K562 (cell line): Measurements from ENCODE around the gene VWDE. TPM values are rescaled to one million over a fixed set of nuclear protein-coding genes. Genes with fewer than 3 reads are reported as not detected.
A peak's percentile ranks its signal among the peaks of the same experiment; 100 is the strongest.

Source experiments
- ATF1 ChIP-seq, 2 experiments: fragments of 450-650 bp in 1 of 2; IDR thresholded peaks; 2 replicates each; pipeline ENCODE4 v1.6.1; 2016; ENCODE audit warnings: missing compliant biosample characterization in 1 of 2, missing genetic modification characterization in 1 of 2
- BHLHE40 ChIP-seq: IDR thresholded peaks from 2 replicates; pipeline ENCODE4 v1.6.1; 2011; ENCODE audit warnings: low read length, improper control_type of control experiment
- CBX1 ChIP-seq: sonication (generic); IDR thresholded peaks from 2 replicates; pipeline ENCODE4 v1.6.1; 2016; ENCODE audit warnings: antibody characterized with exemption, low read depth, mild to moderate bottlenecking
- CBX3 ChIP-seq, 2 experiments: IDR thresholded peaks; 1 replicate in 1 of 2; 2 replicates in 1 of 2; pipeline ENCODE4 v1.6.1; 2012; ENCODE audit warnings: inconsistent platforms in 2 of 2, low read length in 2 of 2, borderline replicate concordance in 1 of 2, control low read depth in 1 of 2
- COPS2 ChIP-seq: fragments of 450-650 bp; conservative IDR thresholded peaks from 2 replicates; pipeline ENCODE4 v1.6.1; 2016; ENCODE audit warnings: mild to moderate bottlenecking, moderate library complexity
- E2F4 ChIP-seq: sonication (generic); formaldehyde crosslinking; IDR thresholded peaks from 2 replicates; pipeline ENCODE4 v1.8.0; 2022; ENCODE audit warnings: mild to moderate bottlenecking, low read depth, missing genetic modification reagents
- ELF4 ChIP-seq: fragments of 450-650 bp; formaldehyde crosslinking; IDR thresholded peaks from 2 replicates; pipeline ENCODE4 v1.4.0; 2022; ENCODE audit warnings: missing genetic modification characterization
- FOXM1 ChIP-seq, 2 experiments: fragments of 450-650 bp in 1 of 2; sonication (generic) in 1 of 2; formaldehyde crosslinking in 1 of 2; IDR thresholded peaks; 2 replicates each; pipeline versions ENCODE4 v1.6.1 to v1.9.0; 2017 to 2022; ENCODE audit warnings: low read depth in 2 of 2, mild to moderate bottlenecking in 2 of 2, missing genetic modification reagents in 1 of 2, moderate library complexity in 1 of 2
- GABPB1 ChIP-seq: sonication (generic); formaldehyde crosslinking; IDR thresholded peaks from 2 replicates; pipeline ENCODE4 v1.8.0; 2022; ENCODE audit warnings: mild to moderate bottlenecking, missing genetic modification reagents
- HMG20A ChIP-seq: fragments of 450-650 bp; formaldehyde crosslinking; conservative IDR thresholded peaks from 2 replicates; pipeline ENCODE4 v1.4.0; 2020; ENCODE audit warnings: mild to moderate bottlenecking, mixed read lengths
- HMG20B ChIP-seq: fragments of 250-450 bp; sonication (Bioruptor Pico); IDR thresholded peaks from 2 replicates; pipeline ENCODE4 v1.5.0; 2021; ENCODE audit warnings: mild to moderate bottlenecking
- HOXB6 ChIP-seq: fragments of 250-450 bp; sonication (Bioruptor Pico); IDR thresholded peaks from 2 replicates; pipeline ENCODE4 v1.5.1; 2022; ENCODE audit warnings: mild to moderate bottlenecking, borderline replicate concordance
- KAT7 ChIP-seq: sonication (generic); formaldehyde crosslinking; IDR thresholded peaks from 2 replicates; pipeline ENCODE4 v1.8.0; 2022; ENCODE audit warnings: missing genetic modification reagents, mild to moderate bottlenecking, borderline replicate concordance
- KDM1A ChIP-seq, 2 experiments: fragments of 450-650 bp; IDR thresholded peaks; 2 replicates each; pipeline ENCODE4 v1.6.1; 2016; ENCODE audit warnings: mild to moderate bottlenecking in 2 of 2
- MCM7 ChIP-seq, 2 experiments: fragments of 450-650 bp; IDR thresholded peaks; 2 replicates each; pipeline ENCODE4 v1.6.1; 2016 to 2018
- MLLT1 ChIP-seq, 2 experiments: fragments of 450-650 bp; IDR thresholded peaks; 2 replicates each; pipeline ENCODE4 v1.6.1; 2016
- NEUROD1 ChIP-seq: fragments of 150-350 bp; IDR thresholded peaks from 2 replicates; pipeline ENCODE4 v1.6.1; 2014; ENCODE audit warnings: borderline replicate concordance, low read length, low read depth; ENCODE audit not compliant: partially characterized antibody
- NR4A1 ChIP-seq, 2 experiments: fragments of 250-450 bp in 1 of 2; fragments of 450-650 bp in 1 of 2; sonication (Bioruptor Pico) in 1 of 2; IDR thresholded peaks; 2 replicates each; pipeline versions ENCODE4 v1.4.0 to v1.6.1; 2016 to 2020; ENCODE audit warnings: mild to moderate bottlenecking in 2 of 2, missing compliant biosample characterization in 1 of 2, missing genetic modification characterization in 1 of 2, moderate library complexity in 1 of 2
- PCBP1 ChIP-seq: fragments of 200-400 bp; formaldehyde crosslinking; IDR thresholded peaks from 2 replicates; pipeline ENCODE4 v1.6.1; 2018; ENCODE audit warnings: mild to moderate bottlenecking, low read depth, low read length; ENCODE audit not compliant: poor library complexity, severe bottlenecking
- PCBP2 ChIP-seq: fragments of 200-400 bp; formaldehyde crosslinking; IDR thresholded peaks from 2 replicates; pipeline ENCODE4 v1.6.1; 2018; ENCODE audit warnings: low read length, low read depth, mild to moderate bottlenecking, moderate library complexity; ENCODE audit not compliant: poor library complexity, severe bottlenecking
- SNAPC5 ChIP-seq: fragments of 250-450 bp; sonication (Bioruptor Pico); IDR thresholded peaks from 2 replicates; pipeline ENCODE4 v1.8.0; 2021; ENCODE audit warnings: moderate library complexity, mild to moderate bottlenecking, inconsistent platforms
- TAF15 ChIP-seq: fragments of 200-400 bp; formaldehyde crosslinking; IDR thresholded peaks from 2 replicates; pipeline ENCODE4 v1.6.1; 2017; ENCODE audit warnings: mild to moderate bottlenecking, low read depth, low read length, moderate library complexity
- TAF7 ChIP-seq: fragments of 450-650 bp; IDR thresholded peaks from 2 replicates; pipeline ENCODE4 v1.6.1; 2016; ENCODE audit warnings: missing genetic modification characterization, missing compliant biosample characterization
- U2AF2 ChIP-seq: fragments of 200-400 bp; formaldehyde crosslinking; optimal IDR thresholded peaks from 2 replicates; pipeline ENCODE3; 2017; ENCODE audit warnings: low read depth, mild to moderate bottlenecking, low read length
- ZNF134 ChIP-seq: fragments of 250-450 bp; sonication (Bioruptor Pico); conservative IDR thresholded peaks from 2 replicates; pipeline ENCODE4 v1.4.0; 2020
- ZNF184 ChIP-seq: sonication (generic); formaldehyde crosslinking; IDR thresholded peaks from 2 replicates; pipeline ENCODE4 v1.5.0; 2020; ENCODE audit warnings: missing genetic modification reagents
- ZNF253 ChIP-seq: fragments of 250-450 bp; sonication (Bioruptor Pico); conservative IDR thresholded peaks from 2 replicates; pipeline ENCODE4 v1.6.1; 2021; ENCODE audit warnings: mild to moderate bottlenecking
- ZNF316 ChIP-seq: fragments of 450-650 bp; IDR thresholded peaks from 2 replicates; pipeline ENCODE4 v1.6.1; 2016
- ZNF41 ChIP-seq: fragments of 250-450 bp; sonication (Bioruptor Pico); conservative IDR thresholded peaks from 2 replicates; pipeline ENCODE4 v1.4.0; 2020; ENCODE audit warnings: mild to moderate bottlenecking
- ZNF57 ChIP-seq: fragments of 450-650 bp; formaldehyde crosslinking; IDR thresholded peaks from 2 replicates; pipeline ENCODE4 v1.4.0; 2020; ENCODE audit warnings: mild to moderate bottlenecking, moderate library complexity
- polyA plus RNA-seq, 8 experiments: library from polyadenylated mRNA; depleted of rRNA in 4 of 8; stranded (reverse) in 5 of 8; unstranded in 3 of 8; fragments of >200 nt; fragmentation: Nextera tagmentation in 2 of 8; fragmentation: Illumina TruSeq in 1 of 8; extraction: Ambion mirVana in 2 of 8; extraction: Trizol in 1 of 8; gene quantifications; 2 replicates each; pipeline versions ENCODE4 v1.2.1 to v1.2.3, GENCODE V29; 2011 to 2014; ENCODE audit warnings: inconsistent platforms in 1 of 8, missing spikeins in 1 of 8
- total RNA-seq, 7 experiments: library from RNA; depleted of rRNA in 6 of 7; stranded (reverse); fragments of >200 nt in 6 of 7; fragmentation: Illumina TruSeq in 2 of 7; extraction: Trizol in 2 of 7; gene quantifications; 2 replicates each; pipeline versions ENCODE4 v1.2.1 to v1.2.3, GENCODE V29; 2011 to 2021; ENCODE audit warnings: low replicate concordance in 1 of 7

VWDE gene
- total and polyA plus RNA-seq, 9 of the 15 experiments (the other 6 are each of a cell fraction or from before 2014, with no cell fraction given): 40.6 to 162 (median 95.2) TPM

GRCh38 chr7:12385364-12385786, 18.3 kb downstream of the VWDE start (continued):
- no peak for TF ChIP-seq HOXB6 (CRISPR knock-in tag)
- no peak for TF ChIP-seq KAT7 (CRISPR knock-in tag)
- no peak for TF ChIP-seq TAF15
- TF ChIP-seq PCBP1: no peak
- no peak for TF ChIP-seq SNAPC5 (CRISPR knock-in tag)
- no peak for TF ChIP-seq ZNF253
- TF ChIP-seq BHLHE40: no peak
- no peak for TF ChIP-seq ZNF57 (CRISPR knock-in tag)
- no peak for TF ChIP-seq ZNF134 (CRISPR knock-in tag)
- TF ChIP-seq CBX1: no peak
- TF ChIP-seq KDM1A (IDR thresholded peaks at IDR 0.05): peak; percentile 95
- no peak for TF ChIP-seq ELF4
- no peak for TF ChIP-seq GABPB1 (CRISPR knock-in tag)
- no peak for TF ChIP-seq ZNF184 (CRISPR knock-in tag)
- peak; percentile 78 for TF ChIP-seq NEUROD1
- TF ChIP-seq PCBP2: no peak
- TF ChIP-seq HMG20B (CRISPR knock-in tag): no peak
- TF ChIP-seq NR4A1 (CRISPR knock-in tag; IDR thresholded peaks at IDR 0.05): no peak
- TF ChIP-seq NR4A1 (tag; IDR thresholded peaks at IDR 0.05): no peak; the same call in 1 of the 2 replicates
- no peak for TF ChIP-seq TAF7 (tag)
- TF ChIP-seq FOXM1 (IDR thresholded peaks at IDR 0.05; ENCODE audit: low read depth): peak; percentile 94
- TF ChIP-seq FOXM1 (CRISPR knock-in tag; IDR thresholded peaks at IDR 0.05; ENCODE audit: low read depth): no peak
- TF ChIP-seq CBX3 (IDR thresholded peaks at IDR 0.05; ENCODE audit: borderline replicate concordance in 1 of 2, low read length in 2 of 2): peak in 1 of 2 experiments; percentile 57; a peak in 1 of 3 replicates
- no peak for TF ChIP-seq ATF1 (CRISPR knock-in tag; IDR thresholded peaks at IDR 0.05)
- peak; percentile 50 for TF ChIP-seq ATF1 (tag; IDR thresholded peaks at IDR 0.05)
- no peak for TF ChIP-seq ZNF41 (CRISPR knock-in tag)
- peak in 1 of 2 experiments; percentile 12; a peak in 1 of 4 replicates for TF ChIP-seq MLLT1 (IDR thresholded peaks at IDR 0.05)
- no peak for TF ChIP-seq MCM7 (IDR thresholded peaks at IDR 0.05)
- TF ChIP-seq U2AF2: no peak
- TF ChIP-seq ZNF316: peak; percentile 39
- no peak for TF ChIP-seq HMG20A
- TF ChIP-seq COPS2: no peak
- no peak for TF ChIP-seq E2F4 (CRISPR knock-in tag)
